Measurements from ENCODE around the gene ZNF740. TPM values are rescaled to one million over a fixed set of nuclear protein-coding genes. Genes with fewer than 3 reads are reported as not detected.

Gene ZNF740
- total and polyA plus RNA-seq, 10 of the 15 experiments (the other 5 are each of a cell fraction or from before 2014, with no cell fraction given): 1.4 to 33.6 (median 11.3) TPM

DNA sequence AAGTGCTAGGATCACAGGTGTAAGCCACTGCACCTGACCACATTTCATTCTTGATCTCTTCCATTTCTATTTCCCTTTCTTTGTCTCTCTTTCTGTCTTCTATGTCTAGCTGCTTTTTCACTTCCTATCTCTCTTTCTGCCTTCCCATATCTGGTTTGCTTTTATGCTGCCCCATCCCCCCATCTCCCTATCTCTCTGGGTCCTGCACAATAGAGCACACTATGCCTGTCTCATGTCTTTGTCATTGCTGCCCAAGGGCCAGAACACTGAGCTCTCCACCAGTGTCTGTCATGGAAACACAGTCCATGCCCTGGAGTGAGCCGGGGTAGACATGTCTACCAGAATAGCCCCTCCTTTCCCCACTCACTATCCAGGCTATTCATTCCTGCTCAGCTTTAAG is 63.8 kb downstream of the ZNF740 start:
- 90% methylated on average over 1 of the region's 1 CpG for WGBS (ENCODE audit: insufficient coverage, insufficient replicate concordance, low lambda C conversion rate, missing lambda C conversion rate)
- intact Hi-C loops (cut with micrococcal nuclease; ENCODE audit: unreplicated experiment) (no loop called here), in situ Hi-C loops (cut with MboI) (no loop called here)
- Histone ChIP-seq H3K9me3 (replicated peaks; ENCODE audit: control insufficient read depth, insufficient read depth, low read length) (no peaks in the 10 kb centered on the region), H3K27me3 (replicated peaks in 1 of 2; ENCODE audit: control insufficient read depth in 2 of 2, insufficient read depth in 2 of 2, low read length in 1 of 2) (peaks cover 0 to 5% of the 10 kb centered on the region in 2 experiments; a peak in 2 of 4 replicates), H3K79me2 (ENCODE audit: control insufficient read depth, insufficient read depth, low read length) (no peaks in the 10 kb centered on the region), H3K9ac (ENCODE audit: control insufficient read depth, insufficient read depth, low read length) (no peak overlapping the region), H3K4me1 (ENCODE audit: control insufficient read depth, insufficient read depth, low read length) (peaks cover 6% of the 10 kb centered on the region), H3K36me3 (ENCODE audit: control insufficient read depth in 2 of 2, insufficient read depth in 2 of 2, low read length in 1 of 2) (no peaks in the 10 kb centered on the region), H3K4me3 (no peak overlapping the region), H2AFZ (ENCODE audit: control insufficient read depth, low read depth, low read length) (no peak overlapping the region), H4K20me1 (ENCODE audit: control insufficient read depth, insufficient read depth) (no peaks in the 10 kb centered on the region), H3K4me2 (ENCODE audit: control insufficient read depth, insufficient read depth) (no peak overlapping the region), H3K27ac (ENCODE audit: control insufficient read depth, insufficient read depth) (no peak overlapping the region)
- TF ChIP-seq CREB1 (IDR thresholded peaks at IDR 0.05; ENCODE audit: low read depth): no peak
- TF ChIP-seq NFYB (IDR thresholded peaks at IDR 0.05; ENCODE audit: insufficient read depth, low read depth, low read length): no peak
- TF ChIP-seq, protein P1, sequence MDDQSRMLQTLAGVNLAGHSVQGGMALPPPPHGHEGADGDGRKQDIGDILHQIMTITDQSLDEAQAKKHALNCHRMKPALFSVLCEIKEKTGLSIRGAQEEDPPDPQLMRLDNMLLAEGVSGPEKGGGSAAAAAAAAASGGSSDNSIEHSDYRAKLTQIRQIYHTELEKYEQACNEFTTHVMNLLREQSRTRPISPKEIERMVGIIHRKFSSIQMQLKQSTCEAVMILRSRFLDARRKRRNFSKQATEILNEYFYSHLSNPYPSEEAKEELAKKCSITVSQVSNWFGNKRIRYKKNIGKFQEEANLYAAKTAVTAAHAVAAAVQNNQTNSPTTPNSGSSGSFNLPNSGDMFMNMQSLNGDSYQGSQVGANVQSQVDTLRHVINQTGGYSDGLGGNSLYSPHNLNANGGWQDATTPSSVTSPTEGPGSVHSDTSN (IDR thresholded peaks at IDR 0.05; ENCODE audit: insufficient replicate concordance, low read depth, low read length): no peak
- no peak for TF ChIP-seq POLR2AphosphoS2 (IDR thresholded peaks at IDR 0.05; ENCODE audit: low read depth, low read length)
- TF ChIP-seq, protein P2, sequence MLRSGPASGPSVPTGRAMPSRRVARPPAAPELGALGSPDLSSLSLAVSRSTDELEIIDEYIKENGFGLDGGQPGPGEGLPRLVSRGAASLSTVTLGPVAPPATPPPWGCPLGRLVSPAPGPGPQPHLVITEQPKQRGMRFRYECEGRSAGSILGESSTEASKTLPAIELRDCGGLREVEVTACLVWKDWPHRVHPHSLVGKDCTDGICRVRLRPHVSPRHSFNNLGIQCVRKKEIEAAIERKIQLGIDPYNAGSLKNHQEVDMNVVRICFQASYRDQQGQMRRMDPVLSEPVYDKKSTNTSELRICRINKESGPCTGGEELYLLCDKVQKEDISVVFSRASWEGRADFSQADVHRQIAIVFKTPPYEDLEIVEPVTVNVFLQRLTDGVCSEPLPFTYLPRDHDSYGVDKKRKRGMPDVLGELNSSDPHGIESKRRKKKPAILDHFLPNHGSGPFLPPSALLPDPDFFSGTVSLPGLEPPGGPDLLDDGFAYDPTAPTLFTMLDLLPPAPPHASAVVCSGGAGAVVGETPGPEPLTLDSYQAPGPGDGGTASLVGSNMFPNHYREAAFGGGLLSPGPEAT (IDR thresholded peaks at IDR 0.05; ENCODE audit: low read depth): no peak
- no peak for TF ChIP-seq STAT3 (IDR thresholded peaks at IDR 0.05; ENCODE audit: low read depth, low read length)
- TF ChIP-seq ESRRA (IDR thresholded peaks at IDR 0.05; ENCODE audit: low read length): no peak
- no peak for TF ChIP-seq HDAC2 (IDR thresholded peaks at IDR 0.05)
- TF ChIP-seq, protein P3, sequence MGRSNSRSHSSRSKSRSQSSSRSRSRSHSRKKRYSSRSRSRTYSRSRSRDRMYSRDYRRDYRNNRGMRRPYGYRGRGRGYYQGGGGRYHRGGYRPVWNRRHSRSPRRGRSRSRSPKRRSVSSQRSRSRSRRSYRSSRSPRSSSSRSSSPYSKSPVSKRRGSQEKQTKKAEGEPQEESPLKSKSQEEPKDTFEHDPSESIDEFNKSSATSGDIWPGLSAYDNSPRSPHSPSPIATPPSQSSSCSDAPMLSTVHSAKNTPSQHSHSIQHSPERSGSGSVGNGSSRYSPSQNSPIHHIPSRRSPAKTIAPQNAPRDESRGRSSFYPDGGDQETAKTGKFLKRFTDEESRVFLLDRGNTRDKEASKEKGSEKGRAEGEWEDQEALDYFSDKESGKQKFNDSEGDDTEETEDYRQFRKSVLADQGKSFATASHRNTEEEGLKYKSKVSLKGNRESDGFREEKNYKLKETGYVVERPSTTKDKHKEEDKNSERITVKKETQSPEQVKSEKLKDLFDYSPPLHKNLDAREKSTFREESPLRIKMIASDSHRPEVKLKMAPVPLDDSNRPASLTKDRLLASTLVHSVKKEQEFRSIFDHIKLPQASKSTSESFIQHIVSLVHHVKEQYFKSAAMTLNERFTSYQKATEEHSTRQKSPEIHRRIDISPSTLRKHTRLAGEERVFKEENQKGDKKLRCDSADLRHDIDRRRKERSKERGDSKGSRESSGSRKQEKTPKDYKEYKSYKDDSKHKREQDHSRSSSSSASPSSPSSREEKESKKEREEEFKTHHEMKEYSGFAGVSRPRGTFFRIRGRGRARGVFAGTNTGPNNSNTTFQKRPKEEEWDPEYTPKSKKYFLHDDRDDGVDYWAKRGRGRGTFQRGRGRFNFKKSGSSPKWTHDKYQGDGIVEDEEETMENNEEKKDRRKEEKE (IDR thresholded peaks at IDR 0.05): no peak
- no peak for TF ChIP-seq KDM1A (IDR thresholded peaks at IDR 0.05; ENCODE audit: borderline replicate concordance)
- SMC1A ChIA-PET (ENCODE audit: uncharacterized antibody, unreplicated experiment): interaction anchor here (0.8 to 3.3 kb wide), 6 partner anchors 23 to 85 kb away, joined by 3 to 16 read pairs (median 4); partner anchors contain the start of gene ESPL1
- FAIRE-seq (no peak), ATAC-seq (0 out of 3 replicates have a peak, but pooled peaks have one; percentile 29), DNase-seq (ENCODE audit: low read depth, low spot score) (no peak)
- RAD21 ChIA-PET (ENCODE audit: unreplicated experiment): interaction anchor here (0.6 to 1.4 kb wide), 7 partner anchors 27 to 378 kb away, joined by 3 to 4 read pairs (median 4); no protein-coding TSS in a partner anchor
- BruUV-seq (replicated peaks): no TSS peak
- CTCF ChIA-PET: interaction anchor here (0.6 to 7.2 kb wide), 5 partner anchors 19 to 85 kb away, joined by 3 to 49 read pairs (median 3); partner anchors contain the start of gene PFDN5
- POLR2A ChIA-PET: interaction anchor here (1.1 kb wide), 1 partner anchor 23 kb away, joined by 3 read pairs; no protein-coding TSS in a partner anchor

Measured in GM12878 (cell line).